GM18861 (cell line): ENCODE measurements around the gene PRR30.
"Not testable (repeated sequence)": the region's sequence is repeated elsewhere in the genome, so short reads cannot be mapped to it uniquely, and the experiment has no call there.

Experiments
- ATAC-seq: cut with Tn5 transposase; IDR thresholded peaks from one replicate; pipeline ENCODE4 v1.9.1; 2021; ENCODE audit not compliant: unreplicated experiment

The PRR30 gene

GRCh38 chr2:27130396-27130795 lies 8.8 kb downstream of the PRR30 start:
- ATAC-seq = no peak

GRCh38 chr2:27128668-27129571 lies 10.3 kb downstream of the PRR30 start:
- no peak for ATAC-seq

GRCh38 chr2:27127883-27128667 lies 11.1 kb downstream of the PRR30 start:
- ATAC-seq = no peak

GRCh38 chr2:27126252-27126710 lies 12.9 kb downstream of the PRR30 start:
- ATAC-seq = no peak

GRCh38 chr2:27125104-27125503 lies 14.1 kb downstream of the PRR30 start:
- ATAC-seq = no peak

- ATAC-seq = no peak
Observed at GRCh38 chr2:27123302-27124150, 15.7 kb downstream of the PRR30 start, which contains the start of gene ABHD1. ABHD1 (plus strand) TSS chr2:27123815; CDS start chr2:27123949, 134 bp downstream.

- ATAC-seq = no peak
Observed at GRCh38 chr2:27122791-27123190, 16.4 kb downstream of the PRR30 start.

GRCh38 chr2:27121906-27122305 lies 17.3 kb downstream of the PRR30 start:
- no peak for ATAC-seq

- not testable (repeated sequence) for ATAC-seq
Observed at GRCh38 chr2:27119330-27119670, 19.9 kb downstream of the PRR30 start.

GRCh38 chr2:27118525-27119329 lies 20.5 kb downstream of the PRR30 start, which contains the start of gene CGREF1:
CGREF1 (minus strand) TSS chr2:27119128; CDS start chr2:27104366, 14,762 bp downstream.
- no peak for ATAC-seq

- ATAC-seq = no peak
Observed at GRCh38 chr2:27117995-27118524, 21.1 kb downstream of the PRR30 start.

- no peak for ATAC-seq
Observed at GRCh38 chr2:27115519-27115918, 23.7 kb downstream of the PRR30 start.

- not testable (repeated sequence) for ATAC-seq
Observed at GRCh38 chr2:27111392-27112078, 27.7 kb downstream of the PRR30 start.

- ATAC-seq = not testable (repeated sequence)
Observed at GRCh38 chr2:27110603-27111352, 28.4 kb downstream of the PRR30 start.

GRCh38 chr2:27109083-27109482 lies 30.1 kb downstream of the PRR30 start:
- no peak for ATAC-seq

- no peak for ATAC-seq
Observed at GRCh38 chr2:27108221-27108620, 31.0 kb downstream of the PRR30 start.

GRCh38 chr2:27105981-27106380 lies 33.2 kb downstream of the PRR30 start:
- no peak for ATAC-seq

- ATAC-seq = no peak
Observed at GRCh38 chr2:27102329-27102728, 36.9 kb downstream of the PRR30 start.
